T-helper 2 cell (primary cell): Measurements from ENCODE around the gene CHRNA9.
A peak's percentile ranks its signal among the peaks of the same experiment; 100 is the strongest.

Source experiments
- DNase-seq, 5 experiments: peaks; one replicate each; pipeline versions ENCODE4 v3.0.0 to v3.0.0-alpha.2; 2012 to 2022

The CHRNA9 gene

DNA sequence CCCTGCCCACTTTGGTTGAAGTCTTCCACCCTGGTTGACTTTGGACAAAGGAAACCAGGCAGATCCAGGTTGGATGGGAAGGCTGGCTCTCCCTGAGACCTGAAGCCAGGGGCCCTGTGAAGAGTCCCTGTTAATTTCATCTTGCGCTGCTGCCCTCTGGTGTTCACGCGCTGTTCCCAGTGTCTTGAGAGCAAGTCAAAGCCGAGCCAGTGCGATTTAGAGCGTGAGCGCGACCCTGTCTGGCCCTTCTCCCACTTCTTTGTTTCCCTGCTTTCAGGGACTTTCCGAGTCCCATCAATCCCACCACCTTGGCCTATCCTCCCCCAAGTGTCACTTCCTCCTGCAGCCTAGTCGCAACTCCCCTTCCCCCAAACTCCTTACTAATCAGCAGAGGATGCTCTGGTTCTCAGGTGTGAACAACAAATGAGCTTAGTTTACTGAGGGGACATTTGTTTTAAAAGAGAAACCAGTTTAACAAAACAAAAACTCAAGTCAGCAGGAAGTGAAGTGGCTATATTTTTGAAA is 25.8 kb upstream of the CHRNA9 start:
- DNase-seq = peak; percentile 77 to 87 (median 84)

DNA sequence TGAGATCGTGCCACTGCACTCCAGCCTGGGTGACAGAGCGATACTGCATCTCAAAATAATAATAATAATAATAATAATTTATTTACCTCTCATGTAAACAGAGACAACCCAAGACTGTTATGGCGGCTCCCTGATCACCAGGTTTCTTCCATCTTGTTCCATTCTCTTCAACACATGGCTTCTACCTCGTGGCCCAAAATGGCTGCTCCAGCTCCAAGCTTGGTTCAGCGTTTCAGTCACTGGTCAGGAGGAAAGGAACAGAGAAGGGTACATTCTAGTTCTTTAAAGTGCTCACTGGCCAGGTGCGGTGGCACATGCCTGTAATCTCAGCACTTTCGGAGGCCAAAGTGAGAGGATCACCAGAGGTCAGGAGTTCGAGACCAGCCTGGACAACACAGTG is 24.9 kb upstream of the CHRNA9 start:
- DNase-seq = no peak

DNA sequence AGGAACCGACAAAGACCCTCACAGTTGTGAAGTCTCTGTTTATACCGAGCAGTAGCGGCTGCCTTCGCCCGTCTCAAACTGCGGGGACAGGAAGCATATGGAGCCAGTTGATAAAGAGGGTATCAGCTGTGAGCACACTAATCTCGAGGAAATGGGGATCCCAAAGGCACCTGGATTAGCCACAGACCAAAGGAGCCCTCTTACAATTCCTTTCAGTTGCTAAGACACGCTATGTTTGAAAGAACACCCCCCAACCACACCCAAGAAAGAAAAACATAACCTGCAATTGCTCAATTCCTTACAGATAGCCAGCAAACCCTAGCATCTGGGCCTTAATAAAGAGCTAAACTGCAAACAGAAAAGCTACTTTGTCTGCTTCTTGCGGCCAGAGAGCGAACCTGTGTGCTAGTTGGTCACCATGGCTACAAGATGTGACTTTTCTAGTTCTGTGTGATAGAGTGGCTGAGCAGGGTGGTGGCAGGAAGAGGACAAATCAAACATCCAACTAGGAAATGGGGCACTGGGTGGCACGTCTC is 23.3 kb upstream of the CHRNA9 start:
- peak in 1 of 5 experiments; percentile 36 for DNase-seq

DNA sequence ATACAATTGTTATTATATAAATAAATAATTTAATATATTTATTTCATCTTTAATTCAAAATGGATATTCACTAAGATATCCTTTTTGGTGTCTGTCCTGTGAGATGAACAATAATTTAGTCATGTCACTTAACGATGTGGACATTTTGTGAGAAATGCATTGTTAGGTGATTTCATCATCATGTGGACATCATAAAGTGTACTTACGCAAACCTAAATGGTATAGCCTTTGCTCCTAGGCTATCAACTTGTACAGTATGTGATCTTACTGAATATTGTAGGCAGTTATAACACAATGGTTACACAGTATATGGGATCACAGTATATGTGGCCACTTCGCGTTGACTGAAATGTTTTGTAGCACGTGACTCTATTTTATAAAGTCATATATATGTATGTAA is 20.2 kb upstream of the CHRNA9 start:
- DNase-seq = no peak

DNA sequence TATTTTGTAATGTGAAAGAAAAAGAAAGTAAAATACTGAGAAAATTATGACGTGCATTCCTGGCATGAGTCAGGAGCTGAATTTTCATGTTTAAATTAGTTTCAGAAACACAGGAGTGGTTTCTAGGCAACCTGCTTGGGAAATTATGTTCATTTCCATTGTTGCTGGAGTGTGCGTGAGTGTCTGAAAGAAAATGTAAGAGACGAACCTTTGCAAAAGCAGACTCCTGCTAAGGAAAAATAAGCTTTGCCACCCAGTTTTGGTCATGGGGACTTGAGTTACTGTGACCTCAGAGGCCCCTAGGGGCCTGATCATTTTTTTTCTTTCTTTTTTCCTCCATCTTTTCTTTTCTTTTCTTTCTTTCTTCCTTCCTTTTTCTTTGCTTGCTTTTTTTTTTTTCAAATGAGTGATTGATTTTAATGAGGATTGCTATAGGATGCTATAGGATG is 18.8 kb upstream of the CHRNA9 start:
- peak in 2 of 5 experiments; percentile 57 to 78 for DNase-seq

DNA sequence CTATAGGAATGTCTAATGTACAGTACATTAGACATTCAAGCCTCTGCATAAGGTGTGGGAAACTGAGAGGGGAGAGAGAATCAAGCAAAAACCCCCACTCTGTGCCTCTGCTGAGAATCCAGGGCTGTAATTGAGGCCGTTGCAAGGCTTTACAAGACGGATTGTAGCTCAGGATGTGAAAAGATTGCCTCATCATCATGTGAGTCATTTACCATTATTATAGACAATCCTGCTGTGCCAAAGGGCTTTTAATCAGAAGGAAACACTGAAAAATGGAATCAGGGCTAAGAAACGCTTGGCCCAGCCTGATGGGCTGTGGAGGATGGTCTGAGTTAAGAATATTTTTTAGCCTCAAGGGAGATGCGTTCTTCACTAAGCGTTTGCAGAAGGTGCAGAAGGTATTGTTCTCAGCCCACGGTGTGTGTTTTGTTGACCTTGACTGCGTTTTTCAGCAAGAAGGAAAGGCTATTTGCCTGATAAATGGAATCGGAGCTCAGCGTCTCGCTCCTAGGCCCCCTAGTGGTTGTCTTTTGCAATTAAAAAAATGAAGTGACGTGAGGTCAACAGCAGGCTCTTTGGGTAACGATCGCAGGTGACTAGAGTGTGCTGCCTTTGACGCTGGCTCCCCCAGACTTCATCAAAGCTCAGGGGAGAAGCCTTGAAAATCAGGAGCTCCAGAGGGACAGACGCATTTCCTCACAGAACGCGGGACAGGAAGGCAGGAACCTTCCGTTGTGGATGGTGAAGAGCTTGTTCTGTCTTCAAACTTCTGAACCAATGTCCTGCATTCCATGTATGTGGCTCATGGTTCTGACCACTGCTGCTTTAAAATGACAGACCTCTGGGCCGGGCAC is 18.1 kb upstream of the CHRNA9 start:
- peak; percentile 18 to 84 (median 38) for DNase-seq

DNA sequence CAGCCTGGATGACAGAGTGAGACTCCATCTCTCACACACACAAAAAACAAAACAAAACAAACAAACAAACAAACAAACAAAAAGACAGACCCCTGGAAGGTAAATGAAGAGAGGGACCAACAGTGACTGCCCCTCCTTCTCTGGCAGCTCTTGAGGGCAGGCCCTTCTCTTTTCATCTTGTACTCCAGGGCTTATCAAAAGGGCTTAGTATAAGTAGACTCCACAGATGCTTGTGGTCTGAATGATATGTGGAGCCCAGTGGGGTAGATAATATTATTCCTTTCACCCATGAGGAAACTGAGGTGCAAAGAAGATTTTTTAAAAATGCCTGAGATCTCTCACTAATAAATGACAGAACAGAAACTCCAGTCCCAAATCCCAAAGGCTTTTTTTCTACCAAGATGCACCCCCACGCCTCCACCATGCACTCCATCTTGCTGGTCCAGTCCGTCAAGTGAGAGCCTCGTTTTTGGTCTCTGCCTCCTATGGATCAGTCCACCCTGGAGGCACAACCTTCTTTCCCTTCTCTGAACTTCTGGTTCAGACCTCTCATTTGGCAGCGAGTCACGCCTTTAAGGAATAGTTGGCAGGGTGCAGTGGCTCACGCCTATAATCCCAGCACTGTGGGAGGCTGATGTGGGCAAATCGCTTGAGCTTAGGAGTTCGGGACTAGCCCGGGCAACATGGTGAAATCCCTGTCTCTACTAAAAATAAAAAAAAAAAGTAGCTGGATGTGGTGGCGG is 17.0 kb upstream of the CHRNA9 start:
- no peak for DNase-seq

DNA sequence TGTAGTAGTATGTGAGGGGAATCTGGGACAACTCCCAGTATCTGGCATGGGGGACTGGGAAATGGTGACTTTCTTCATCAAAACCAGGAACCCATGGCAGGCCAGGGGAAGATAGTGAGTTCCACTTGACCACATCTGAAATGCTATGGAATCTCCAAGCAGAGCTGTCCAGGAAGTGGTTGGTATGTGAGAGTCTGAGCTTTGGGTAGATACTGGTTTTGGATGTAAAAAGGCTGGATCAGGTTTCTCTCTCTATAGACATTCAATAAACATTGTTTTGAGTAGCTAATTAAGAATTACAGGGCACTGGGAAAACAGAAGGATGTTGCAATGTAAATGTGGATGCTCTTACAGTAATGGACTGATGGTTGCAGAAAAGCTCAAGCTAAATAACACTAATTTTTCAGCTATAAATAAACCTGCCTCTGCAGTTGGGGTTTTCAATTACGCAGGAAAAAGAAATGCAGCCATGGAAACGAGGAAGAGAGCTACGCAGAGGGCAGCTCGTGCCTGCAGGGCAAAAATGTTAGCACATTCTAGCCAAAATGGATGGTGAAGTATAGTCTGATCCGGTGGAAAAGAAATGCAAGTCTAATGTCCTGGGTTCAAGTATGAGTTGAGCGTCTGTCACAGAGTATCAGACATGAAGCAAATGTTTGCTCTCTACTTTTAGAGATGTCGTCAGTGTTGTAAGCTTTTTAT is 13.4 kb upstream of the CHRNA9 start:
- DNase-seq = no peak

DNA sequence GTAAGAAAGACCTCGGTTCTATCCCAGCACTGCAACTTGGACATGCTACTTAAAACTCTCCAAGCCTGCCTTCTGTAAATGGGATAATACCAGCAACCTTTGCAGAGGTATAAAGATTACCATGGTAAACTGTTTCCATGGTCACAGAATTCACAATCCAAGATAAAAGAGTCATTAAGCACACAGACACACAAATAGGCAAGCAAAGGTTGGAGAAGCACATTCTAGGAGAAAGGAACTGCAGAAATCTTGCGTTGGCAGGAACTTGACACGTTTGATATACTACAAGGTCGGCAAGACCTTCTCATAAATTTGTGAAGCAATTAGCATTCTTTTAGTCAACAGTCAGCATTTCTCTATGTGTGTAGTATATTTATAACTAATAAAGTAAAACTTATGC is 12.3 kb upstream of the CHRNA9 start:
- no peak for DNase-seq

DNA sequence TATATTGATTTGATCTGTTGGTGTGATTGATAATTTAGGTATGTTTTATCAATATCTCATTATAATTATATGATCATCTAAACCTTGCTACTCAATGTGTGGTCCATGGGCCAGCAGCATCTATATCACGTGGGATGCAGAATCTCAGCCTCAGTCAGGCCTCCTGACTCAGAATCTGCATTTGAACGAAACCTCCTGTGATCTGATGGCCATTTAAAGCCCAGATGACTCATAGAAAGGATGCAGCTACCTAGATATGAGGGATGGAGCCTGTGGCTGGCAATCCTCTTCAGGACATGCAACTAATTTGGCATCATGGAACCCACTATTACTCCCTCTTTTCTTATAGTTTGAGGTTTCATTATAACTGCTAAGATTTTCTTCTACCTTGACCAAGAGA is 11.3 kb upstream of the CHRNA9 start:
- DNase-seq = peak in 1 of 5 experiments; percentile 29

DNA sequence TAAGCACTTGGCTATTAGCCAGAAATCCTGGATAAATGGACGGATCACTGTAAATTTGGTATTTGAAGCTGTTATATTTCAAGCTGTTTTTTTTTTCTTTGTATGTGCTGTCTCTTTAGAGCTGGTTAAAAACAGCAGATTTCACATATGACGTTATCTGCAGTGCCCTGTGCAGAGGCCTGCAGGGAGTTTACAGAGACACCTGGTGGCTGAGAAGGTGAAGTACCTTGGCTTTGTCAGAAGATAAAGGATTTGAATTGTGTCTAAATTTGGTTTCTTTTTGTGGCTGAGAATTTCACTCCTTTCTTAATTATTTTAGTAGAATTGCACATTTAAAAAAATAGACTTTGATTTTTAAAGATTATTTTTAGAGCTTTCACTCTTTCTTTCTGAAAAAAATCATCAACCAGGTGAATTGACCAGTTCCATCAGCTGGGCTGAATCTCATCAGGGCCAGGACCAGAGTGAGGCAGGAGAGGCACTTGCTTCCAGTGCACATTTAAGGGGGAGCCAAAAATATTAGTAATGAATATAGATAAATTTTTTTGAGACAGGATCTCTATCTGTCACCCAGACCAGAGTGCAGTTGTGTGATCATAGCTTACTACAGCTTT is 9.6 kb upstream of the CHRNA9 start:
- peak in 4 of 5 experiments; percentile 45 to 89 (median 54) for DNase-seq

DNA sequence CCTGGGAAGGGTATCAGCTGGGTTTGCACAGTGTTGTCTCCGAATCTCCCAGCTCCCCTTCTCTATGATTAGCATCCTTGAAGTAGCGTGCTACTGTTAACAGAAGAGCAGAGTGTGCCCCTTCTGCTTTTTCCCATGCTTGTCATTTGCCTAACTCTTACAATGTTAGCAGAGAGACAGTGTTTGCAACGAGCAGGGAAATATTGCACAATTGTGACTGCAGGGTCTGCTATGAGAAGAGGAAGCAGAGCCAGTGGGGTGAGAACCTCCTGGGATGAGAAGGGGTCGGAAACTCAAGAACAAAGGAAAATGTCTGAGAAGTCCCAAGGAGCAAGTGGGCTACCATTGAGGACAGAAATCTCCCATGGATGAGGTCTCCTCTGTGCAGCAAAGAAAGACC is 7.8 kb upstream of the CHRNA9 start:
- no peak for DNase-seq

DNA sequence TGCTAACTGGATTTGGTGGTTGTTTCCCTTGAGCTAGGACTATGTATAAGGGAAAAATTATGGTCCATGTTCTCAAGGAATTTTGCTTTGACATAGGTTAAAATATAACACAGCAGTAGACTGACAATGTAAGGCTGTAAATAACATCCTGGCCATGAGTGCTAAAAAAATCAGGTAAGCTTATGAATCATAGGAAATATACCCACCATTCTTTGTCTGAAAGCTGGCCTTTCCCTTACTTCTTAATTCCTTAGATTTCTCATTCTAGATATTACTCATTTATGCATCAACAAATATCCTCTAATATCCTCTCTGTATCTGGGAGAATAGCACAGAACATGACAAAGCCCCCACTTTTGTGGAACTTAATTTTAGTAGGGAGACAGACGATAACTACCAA is 6.8 kb upstream of the CHRNA9 start:
- no peak for DNase-seq

DNA sequence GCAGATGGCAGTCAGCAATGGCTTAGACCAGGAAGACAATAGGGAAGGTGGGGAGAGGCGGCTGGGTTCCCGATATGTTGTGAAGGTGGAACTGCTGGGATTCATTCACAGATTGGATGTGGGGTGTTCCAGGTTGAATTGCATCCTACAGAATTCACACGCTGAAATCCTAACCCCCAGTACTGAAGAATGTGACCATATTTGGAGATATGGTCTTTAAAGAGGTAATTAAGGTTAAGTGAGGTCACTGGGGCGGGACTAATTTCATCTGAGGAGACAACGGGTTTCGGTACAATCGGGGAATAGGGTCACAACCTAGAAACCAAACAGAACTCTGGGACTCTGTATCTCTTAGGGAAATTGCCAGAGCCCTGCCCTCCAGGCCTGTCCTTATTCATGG is 5.3 kb upstream of the CHRNA9 start:
- DNase-seq = no peak

DNA sequence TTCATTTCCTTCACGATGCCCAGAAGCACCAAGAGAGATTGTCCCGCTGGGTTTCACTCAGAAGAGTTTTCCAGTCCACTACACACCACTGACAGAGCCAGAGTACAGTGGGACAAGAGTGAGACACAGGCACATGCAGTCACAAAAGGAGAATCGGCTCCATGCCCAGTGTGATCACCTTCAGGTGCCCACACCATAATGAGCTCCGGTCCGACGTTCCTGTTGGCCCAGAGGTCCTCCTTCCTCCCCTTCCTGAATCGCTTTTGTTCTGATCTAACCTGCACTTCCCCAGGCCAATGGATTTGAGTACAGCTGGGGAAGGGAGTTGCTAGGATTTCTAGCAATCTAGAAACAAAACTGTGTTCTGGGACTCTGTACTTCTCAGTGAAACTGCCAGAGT is 4.6 kb upstream of the CHRNA9 start:
- DNase-seq = no peak

DNA sequence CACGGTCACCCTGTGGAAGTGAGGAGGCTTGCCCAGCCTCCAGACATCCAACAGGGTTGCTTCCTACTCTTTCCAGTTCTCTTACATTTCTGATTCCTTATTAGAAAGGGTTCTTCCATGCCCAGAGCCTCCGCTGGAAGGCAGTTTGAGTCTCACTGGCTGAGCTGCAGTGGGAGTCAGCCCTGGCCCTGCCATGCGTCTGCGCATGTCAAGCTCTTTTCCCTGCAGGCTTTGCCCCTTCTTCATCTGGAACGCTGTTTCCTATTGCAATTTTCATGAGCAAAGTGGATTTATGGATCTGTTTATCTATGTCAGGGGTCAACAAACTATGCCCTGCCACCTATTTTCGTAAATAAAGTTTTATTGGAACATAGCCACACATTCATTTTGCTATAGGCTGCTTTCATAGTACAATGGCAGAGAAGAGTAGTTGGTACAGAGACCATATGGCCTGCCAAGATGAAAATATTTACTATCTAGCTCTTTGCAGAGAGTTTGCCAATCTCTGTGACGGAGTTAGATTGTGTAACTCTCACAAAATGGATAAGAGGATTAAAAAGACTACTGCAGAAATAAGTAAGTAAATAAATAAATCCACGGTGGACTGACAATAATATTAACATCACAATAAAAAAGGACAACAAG is 3.9 kb upstream of the CHRNA9 start:
- DNase-seq = no peak

DNA sequence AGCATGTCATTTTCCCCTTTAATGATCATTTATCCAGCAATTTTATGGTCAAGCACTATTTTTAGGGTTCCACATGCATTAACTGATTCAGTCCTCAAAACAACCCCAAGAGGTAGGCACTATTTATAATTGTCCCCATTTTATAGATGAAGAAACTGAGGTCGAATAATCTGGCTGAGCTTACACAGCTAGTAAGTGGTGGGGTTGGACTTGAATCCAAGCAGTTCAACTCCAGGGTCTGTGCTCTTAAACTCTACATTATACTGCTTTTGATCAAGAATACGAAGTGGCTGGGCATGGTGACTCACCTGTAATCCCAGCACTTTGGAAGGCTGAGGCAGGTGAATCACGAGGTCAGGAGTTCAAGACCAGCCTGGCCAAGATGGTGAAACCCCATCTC is 3.2 kb upstream of the CHRNA9 start:
- DNase-seq = no peak

DNA sequence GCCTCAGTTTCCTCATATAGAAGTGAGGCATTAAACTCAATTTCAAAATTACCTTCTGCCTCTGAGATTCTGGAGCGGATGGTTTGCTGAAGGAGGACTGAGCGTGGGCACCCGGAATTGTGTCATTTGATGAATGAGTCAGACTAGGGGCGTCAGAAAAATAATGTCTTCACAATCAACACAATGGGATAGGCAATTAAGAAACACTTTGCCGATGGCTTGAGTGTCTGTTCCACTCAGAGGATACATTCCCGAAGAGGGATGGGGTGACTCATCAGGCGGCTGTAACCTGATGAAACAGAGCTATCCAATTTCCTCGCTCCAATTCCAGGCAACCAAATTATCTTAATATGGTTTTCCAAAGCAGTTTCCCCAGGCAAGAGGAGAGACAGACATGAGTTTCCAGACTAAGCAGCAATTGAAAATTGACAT is 1.2 kb upstream of the CHRNA9 start:
- no peak for DNase-seq

DNA sequence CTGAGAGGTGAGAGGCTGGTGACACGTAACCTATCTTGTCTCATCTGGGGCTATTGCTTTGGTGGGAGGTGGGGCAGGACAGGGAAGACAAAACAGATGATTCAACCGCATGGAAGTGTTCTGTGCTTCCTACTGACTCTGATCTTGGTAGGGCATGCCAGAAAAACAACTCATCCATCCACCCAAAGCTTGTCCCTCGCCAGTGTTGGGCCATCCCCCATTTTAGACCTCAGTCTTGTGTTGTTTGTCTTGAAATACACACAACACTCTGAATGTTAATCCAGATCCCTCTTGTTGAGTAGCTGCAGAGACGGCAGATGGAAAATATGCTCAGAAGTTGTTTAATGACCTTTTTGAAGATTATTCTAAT is 377 bp downstream of the CHRNA9 start:
- no peak for DNase-seq

DNA sequence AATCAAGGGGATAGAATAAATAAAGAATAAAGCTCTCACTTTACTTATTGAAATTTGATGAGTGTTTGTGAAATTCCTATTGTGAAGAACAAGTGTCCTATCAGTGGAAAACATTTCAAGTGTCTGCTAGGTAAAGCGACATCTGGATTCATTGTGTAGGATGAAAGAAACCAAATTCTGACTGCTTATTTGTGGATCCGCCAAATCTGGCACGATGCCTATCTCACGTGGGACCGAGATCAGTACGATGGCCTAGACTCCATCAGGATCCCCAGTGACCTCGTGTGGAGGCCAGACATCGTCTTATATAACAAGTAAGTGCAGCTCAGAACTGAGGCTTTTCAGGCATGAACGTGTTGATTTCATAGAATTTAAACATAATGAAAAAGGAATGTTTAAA is 1.9 kb downstream of the CHRNA9 start:
- no peak for DNase-seq

DNA sequence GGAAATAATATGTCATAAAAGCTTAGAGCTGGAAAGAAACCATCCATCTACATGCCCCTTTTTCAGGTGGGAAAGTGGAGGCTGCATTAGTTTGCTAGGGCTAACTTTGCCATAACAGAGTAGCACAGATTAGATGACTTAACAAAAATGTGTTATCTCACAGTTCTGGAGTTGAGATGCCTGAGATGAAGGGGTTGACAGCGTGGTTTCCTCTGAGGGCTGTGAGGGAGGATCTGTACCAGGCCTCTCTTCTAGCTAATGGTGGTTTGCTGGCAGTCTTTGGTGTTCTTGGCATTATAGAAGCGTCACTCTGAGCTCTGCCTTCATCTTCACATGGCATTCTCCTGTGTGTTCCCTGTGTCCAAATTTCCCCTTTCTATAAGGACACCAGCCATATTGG is 2.4 kb downstream of the CHRNA9 start:
- DNase-seq = peak in 1 of 5 experiments; percentile 63

DNA sequence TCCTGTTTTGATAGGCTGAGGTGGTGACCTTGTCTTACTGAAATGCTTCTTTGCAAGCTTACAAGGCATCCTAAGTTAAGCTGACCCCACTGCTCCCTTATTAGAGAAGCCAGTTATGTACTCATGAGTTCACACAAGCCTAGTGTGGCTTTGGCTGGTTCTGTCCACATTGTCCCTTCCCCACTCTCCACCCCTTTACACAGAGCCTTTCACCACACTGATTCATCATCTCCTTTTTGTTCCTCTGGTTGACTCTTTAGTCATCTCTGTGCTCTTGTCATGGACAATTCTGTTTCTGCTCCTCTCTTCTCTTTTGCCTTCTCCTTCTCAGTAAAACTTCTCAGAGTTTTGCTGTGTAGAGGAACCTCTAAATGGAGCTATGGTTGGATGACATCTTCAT is 4.9 kb downstream of the CHRNA9 start:
- DNase-seq = no peak
